ENCODE measurements around the gene ATPAF2.
A peak's percentile ranks its signal among the peaks of the same experiment; 100 is the strongest.

The ATPAF2 gene

GRCh38 chr17:17985555-17985954 lies 53.4 kb downstream of the ATPAF2 start:
- no peak for DNase-seq (ENCODE audit: low read depth in 3 of 3)

- DNase-seq (ENCODE audit: low read depth in 3 of 3) = no peak
Observed at GRCh38 chr17:17985153-17985552, 53.8 kb downstream of the ATPAF2 start.

DNA sequence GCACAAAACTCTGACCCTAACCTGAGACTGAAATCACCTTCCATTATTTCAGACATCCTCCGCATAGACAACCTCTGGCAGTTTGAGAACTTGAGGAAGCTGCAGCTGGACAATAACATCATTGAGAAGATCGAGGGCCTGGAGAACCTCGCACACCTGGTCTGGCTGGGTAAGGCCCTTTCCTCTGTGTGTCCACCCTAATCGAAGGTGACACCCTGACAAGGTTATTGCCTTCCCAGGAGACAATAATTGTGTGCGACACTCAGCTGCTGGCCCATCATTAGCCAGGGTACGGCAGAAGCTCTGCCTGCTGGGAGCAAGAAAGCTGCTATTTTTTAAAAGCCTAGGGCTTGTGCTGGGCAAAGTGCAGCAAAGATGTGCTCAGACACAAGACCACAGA lies 55.2 kb downstream of the ATPAF2 start:
- DNase-seq (ENCODE audit: low read depth in 3 of 3) = no peak

DNA sequence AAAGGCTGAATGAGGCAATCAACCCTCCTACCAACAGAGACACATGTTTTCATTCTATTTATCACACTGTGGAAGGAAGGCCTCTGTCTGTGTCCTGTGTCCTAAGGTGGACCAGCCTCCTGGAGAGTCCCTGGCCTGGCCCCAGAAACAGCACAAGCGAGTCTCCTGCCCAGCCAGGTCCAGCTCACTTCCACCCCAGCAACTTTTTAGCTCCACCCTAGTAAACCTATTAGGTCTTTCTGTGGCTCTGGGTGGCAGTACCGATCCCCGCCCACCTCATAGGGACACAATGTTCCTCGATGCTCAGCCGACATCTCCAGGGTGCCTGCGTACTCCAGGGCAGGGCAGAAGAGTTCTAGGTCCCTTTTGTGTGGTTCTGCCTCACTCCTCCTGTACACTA lies 55.6 kb downstream of the ATPAF2 start:
- no peak for DNase-seq (ENCODE audit: low read depth in 3 of 3)

- no peak for DNase-seq (ENCODE audit: low read depth in 3 of 3)
Observed at GRCh38 chr17:17982801-17983200, 56.2 kb downstream of the ATPAF2 start.

- DNase-seq (ENCODE audit: low read depth in 3 of 3) = no peak
Observed at GRCh38 chr17:17981330-17981729, 57.6 kb downstream of the ATPAF2 start.

DNA sequence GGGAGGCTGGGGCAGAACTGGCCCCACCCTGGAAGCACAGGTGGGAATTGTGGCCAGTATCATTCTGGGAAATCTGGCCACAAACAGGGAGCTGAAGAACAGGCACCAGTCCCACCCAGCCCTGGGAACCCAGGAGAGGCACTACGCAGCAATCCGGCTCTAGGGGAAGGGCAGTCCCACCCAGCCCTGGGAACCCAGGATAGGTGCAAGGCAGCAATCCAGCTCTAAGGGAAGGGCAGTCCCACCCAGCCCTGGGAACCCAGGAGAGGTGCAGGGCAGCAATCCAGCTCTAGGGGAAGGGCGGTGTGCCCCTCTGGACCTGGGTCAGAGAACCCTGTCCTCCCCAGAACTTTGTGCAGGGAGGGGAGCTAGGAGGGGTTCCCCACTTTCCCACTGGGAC lies 59.2 kb downstream of the ATPAF2 start:
- DNase-seq (ENCODE audit: low read depth in 3 of 3) = no peak

- no peak for DNase-seq (ENCODE audit: low read depth in 3 of 3)
Observed at GRCh38 chr17:17978481-17979424, 60.2 kb downstream of the ATPAF2 start.

GRCh38 chr17:17976931-17977570 lies 61.9 kb downstream of the ATPAF2 start:
- no peak for DNase-seq (ENCODE audit: low read depth in 3 of 3)

DNA sequence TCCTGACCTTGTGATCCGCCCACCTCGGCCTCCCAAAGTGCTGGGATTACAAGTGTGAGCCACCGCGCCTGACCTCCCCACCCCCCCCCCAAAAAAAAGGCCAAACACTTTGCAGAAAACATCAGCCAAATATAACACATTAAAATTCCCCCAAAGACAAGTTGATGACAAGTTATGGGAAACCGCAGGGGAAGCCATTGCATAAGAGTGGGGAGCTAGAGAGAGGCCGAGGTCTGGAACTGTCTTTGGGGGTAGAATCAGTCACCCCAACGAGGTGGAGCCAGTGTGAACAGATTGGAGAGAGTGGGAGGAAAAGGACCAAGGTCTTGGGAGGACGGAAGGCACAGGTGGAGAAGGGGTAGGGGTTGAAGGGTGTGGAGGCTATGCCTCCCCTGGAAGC lies 63.5 kb downstream of the ATPAF2 start:
- no peak for DNase-seq (ENCODE audit: low read depth in 3 of 3)

DNA sequence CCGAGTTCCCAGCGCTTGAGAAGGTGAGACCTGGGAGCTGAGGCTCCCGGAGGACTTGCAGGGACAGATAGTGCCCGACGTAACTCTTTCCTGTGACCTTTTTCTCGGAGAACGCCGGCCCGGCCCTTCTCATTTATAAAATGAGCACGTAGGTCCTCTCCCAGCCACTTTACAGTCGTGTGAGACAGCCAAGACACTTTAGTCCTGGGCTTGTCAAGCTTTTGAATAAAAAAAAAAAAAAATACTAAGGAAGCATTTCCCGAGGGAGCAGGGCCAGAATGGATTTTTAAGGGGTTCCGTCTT lies 66.1 kb downstream of the ATPAF2 start:
- no peak for DNase-seq (ENCODE audit: low read depth in 3 of 3)

DNA sequence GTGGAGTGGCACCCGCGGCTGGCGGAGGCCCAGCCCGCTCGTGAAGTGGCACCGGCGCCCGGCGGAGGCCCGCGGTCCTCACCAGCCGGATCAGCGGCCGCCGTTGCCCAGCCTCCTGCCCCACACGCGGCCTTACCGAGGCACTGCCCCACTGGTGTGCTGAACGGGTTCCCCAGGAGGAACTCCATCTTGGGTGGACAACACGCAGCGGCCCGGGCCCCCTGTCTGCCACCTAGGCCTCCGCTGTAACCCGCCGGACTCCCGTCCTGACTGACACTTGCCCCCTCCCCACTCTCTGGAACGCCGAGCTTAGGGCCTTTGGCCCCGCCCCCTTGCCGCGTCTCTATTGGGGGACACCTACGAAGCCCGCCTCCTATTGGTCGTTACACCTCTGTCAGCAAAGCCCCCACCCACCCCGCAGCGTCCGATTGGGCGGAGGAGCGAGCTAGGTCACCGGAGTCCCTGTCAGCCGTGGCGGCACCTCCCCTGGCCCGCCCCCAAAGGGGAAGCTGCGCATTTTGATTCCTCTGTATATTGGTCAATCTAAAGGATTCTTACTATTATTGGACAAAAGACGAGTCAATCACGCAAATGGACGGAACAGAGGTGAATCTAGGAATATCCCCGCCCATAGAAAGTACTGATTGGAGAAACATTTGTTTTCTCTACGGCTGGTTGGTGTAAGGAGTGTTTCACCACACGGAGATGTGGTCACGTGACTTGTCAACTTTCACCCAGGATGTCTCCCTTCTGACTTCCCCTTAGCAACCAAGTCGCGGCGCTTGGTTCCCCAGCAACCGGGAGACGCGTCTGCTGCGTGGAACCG lies 66.6 kb downstream of the ATPAF2 start, which contains the start of the genes DRC3 and TOM1L2:
TSS of gene DRC3 (plus strand) at position 737 of the 826 bp plus-strand sequence. CDS start 4,737 bp downstream, outside the sequence.
TSS of gene TOM1L2 (minus strand) at position 275 of the 826 bp plus-strand sequence. CDS start at position 188, 87 bp downstream.
- DNase-seq (ENCODE audit: low read depth in 3 of 3) = peak; percentile 100

DNA sequence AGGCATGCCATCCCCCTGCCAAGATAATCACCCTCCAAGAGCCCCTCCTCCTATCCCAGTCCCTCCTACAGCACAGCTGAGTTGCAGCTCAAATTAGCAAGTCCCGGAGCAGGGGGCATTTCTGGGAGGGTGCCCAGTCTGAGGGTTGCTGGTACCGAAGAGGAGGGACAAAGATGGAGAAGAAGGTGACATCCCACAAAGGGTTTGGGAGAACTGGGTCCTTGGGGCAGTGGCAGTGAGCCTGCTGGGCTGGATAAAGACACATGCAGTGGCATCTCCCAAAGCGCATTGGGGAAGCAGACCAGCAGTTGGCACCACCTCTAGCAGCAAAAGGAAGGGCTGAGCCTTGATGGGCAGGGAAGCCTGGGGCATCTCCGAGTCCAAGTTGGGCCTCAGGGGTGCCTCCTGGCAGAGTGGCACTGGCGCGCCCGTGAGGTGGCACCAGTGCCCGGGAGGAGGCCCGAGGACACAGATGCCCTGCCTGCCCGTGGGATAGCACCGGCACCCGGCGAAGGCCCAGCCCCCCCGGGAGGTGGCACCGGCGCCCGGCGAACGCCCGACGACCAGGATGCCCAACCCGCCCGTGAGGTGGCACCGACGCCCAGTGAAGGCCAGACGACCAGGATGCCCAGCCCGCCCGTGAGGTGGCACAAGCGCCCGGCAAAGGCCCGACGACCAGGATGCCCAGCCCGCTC lies 67.4 kb downstream of the ATPAF2 start:
- DNase-seq (ENCODE audit: low read depth in 3 of 3) = no peak

DNA sequence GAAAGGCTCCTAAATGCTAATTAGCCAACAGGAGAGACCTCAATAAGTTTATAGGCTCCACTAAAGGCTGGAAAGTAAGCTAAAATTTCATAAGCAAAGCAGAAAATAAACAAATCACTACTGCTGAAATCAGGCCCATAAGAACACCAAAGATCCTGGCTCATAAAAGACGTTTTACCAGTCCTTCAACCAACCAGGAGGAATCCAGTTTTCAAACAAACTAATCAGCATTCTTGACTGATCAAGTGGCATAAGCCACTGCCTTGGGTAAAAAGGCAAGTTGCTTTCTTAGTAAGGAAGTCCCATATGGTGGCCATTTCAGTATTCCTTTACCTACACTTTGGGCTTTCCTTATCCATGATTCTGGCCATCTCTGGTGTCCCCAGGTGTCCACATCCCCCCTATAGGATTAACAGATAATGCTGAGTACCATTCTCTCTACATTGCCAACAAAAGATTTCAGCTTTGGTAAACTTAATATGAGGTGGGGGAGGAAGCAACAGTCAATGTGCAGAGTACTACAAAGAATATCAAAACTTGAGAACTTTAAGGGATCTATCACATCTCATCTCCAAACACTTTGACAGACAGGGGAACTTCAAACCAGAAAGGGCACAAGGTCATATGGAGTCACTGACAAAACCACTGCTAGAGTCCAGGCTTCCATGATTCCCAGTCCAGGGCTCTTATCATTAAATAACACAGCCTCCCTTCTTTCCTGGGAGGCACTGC lies 68.1 kb downstream of the ATPAF2 start:
- no peak for DNase-seq (ENCODE audit: low read depth in 3 of 3)
